Mucosa of descending colon (tissue), 3 donors: ENCODE data around the gene SLC38A11. TPM values are rescaled to one million over a fixed set of nuclear protein-coding genes. Genes with fewer than 3 reads are reported as not detected.
"Not testable (repeated sequence)": the region's sequence is repeated elsewhere in the genome, so short reads cannot be mapped to it uniquely, and the experiment has no call there.

ENCODE experiments used
- ATAC-seq: fragments of 200-7000 bp; cut with Tn5 transposase; one replicate; pipeline ENCODE4 v1.9.1; 2020; ENCODE audit warnings: mild to moderate bottlenecking, moderate library complexity
- DNase-seq, 3 donors: peaks; one replicate each; pipeline ENCODE4 v3.0.0-alpha.2; 2020
- H3K36me3 ChIP-seq: fragments of 200-600 bp; one replicate; pipeline ENCODE4 v1.8.0; 2021; ENCODE audit warnings: low read depth, mild to moderate bottlenecking
- H3K4me1 ChIP-seq: fragments of 200-600 bp; one replicate; pipeline ENCODE4 v1.8.0; 2021; ENCODE audit warnings: low read depth, mild to moderate bottlenecking
- H3K4me3 ChIP-seq: fragments of 200-600 bp; one replicate; pipeline ENCODE4 v1.8.0; 2021; ENCODE audit warnings: mild to moderate bottlenecking
- H3K9me3 ChIP-seq: fragments of 200-600 bp; one replicate; pipeline ENCODE4 v1.8.0; 2021; ENCODE audit warnings: mild to moderate bottlenecking
- CTCF ChIP-seq: fragments of 200-600 bp; IDR thresholded peaks from one replicate; pipeline ENCODE4 v1.8.0; 2022; ENCODE audit warnings: antibody characterized with exemption, mild to moderate bottlenecking
- intact Hi-C, 2 donors: fragments of 100-400 bp; cut with DNase I in 1 of 2; cut with micrococcal nuclease in 1 of 2; formaldehyde crosslinking; loops; one replicate each; pipeline versions ENCODE4 v1.11.0 to v1.11.1; 2022; cut with DNase I, micrococcal nuclease
- total RNA-seq, 3 donors: library from RNA; stranded (reverse); fragmentation: NEBNext Ultra II Directional in 2 of 3; extraction: Animal tissue kit (Norgen Biotek cat#: 25700) in 2 of 3; gene quantifications; one replicate each; pipeline versions ENCODE4 v1.2.1 to v1.2.4, GENCODE V29; 2021 to 2023
- donor health status: DM: no; HTN: no; CAD: no; lungs with moderate emphysema.
- donor health status: DM: no; HTN: no; CAD: no.
- donor health status: DM: no; HTN: yes; CAD: no.

Gene SLC38A11
- total RNA-seq, 3 donors from 2014 or later: 2.1 to 8.6 (median 2.5) TPM

GRCh38 chr2:164869420-164869772 lies 85.9 kb downstream of the SLC38A11 start:
- intact Hi-C loops: no loop called here
- Histone ChIP-seq H3K4me1 (no peaks in the 10 kb centered on the region), H3K36me3 (no peaks in the 10 kb centered on the region), H3K4me3 (no peak overlapping the region), H3K9me3 (no peaks in the 10 kb centered on the region)
- ATAC-seq: no peak
- DNase-seq: no peak
- no peak for TF ChIP-seq CTCF

- intact Hi-C loops: no loop called here
- no peak for ATAC-seq
- no peak for TF ChIP-seq CTCF
- Histone ChIP-seq H3K9me3 (no peaks in the 10 kb centered on the region), H3K36me3 (no peaks in the 10 kb centered on the region), H3K4me3 (no peak overlapping the region), H3K4me1 (no peaks in the 10 kb centered on the region)
- DNase-seq: no peak
Observed at GRCh38 chr2:164868563-164869419, 86.5 kb downstream of the SLC38A11 start.

- no peak for TF ChIP-seq CTCF
- ATAC-seq: no peak
Observed at GRCh38 chr2:164867779-164868397, 87.4 kb downstream of the SLC38A11 start.

GRCh38 chr2:164866381-164866780 lies 88.9 kb downstream of the SLC38A11 start:
- H3K36me3 ChIP-seq, H3K4me3 ChIP-seq, H3K4me1 ChIP-seq, intact Hi-C loops, ATAC-seq, H3K9me3 ChIP-seq, DNase-seq: not testable (repeated sequence)

More at GRCh38 chr2:164867779-164868397, 87.4 kb downstream of the SLC38A11 start:
- Histone ChIP-seq H3K4me3 (no peak overlapping the region), H3K9me3 (no peaks in the 10 kb centered on the region), H3K4me1 (no peaks in the 10 kb centered on the region), H3K36me3 (no peaks in the 10 kb centered on the region)
- intact Hi-C loops: no loop called here
- DNase-seq: no peak

- TF ChIP-seq CTCF: no peak
- DNase-seq: no peak
- no peak for ATAC-seq
- no peaks in the 10 kb centered on the region for H3K9me3 ChIP-seq
- intact Hi-C loops: no loop called here
- H3K36me3 ChIP-seq: no peaks in the 10 kb centered on the region
- H3K4me1 ChIP-seq: no peaks in the 10 kb centered on the region
- H3K4me3 ChIP-seq: no peak overlapping the region
Observed at GRCh38 chr2:164860694-164861042, 94.7 kb downstream of the SLC38A11 start.

GRCh38 chr2:164859906-164860693 lies 95.2 kb downstream of the SLC38A11 start:
- H3K4me1 ChIP-seq, H3K4me3 ChIP-seq, DNase-seq, H3K9me3 ChIP-seq, ATAC-seq, intact Hi-C loops, H3K36me3 ChIP-seq: not testable (repeated sequence)
